ENCODE results near the gene BSPRY. TPM values are rescaled to one million over a fixed set of nuclear protein-coding genes. Genes with fewer than 3 reads are reported as not detected.
A peak's percentile ranks its signal among the peaks of the same experiment; 100 is the strongest.
"Not testable (repeated sequence)": the region's sequence is repeated elsewhere in the genome, so short reads cannot be mapped to it uniquely, and the experiment has no call there.

Gene BSPRY
- total RNA-seq, 1 donor: not detected

- DNase-seq (ENCODE audit: low read depth): no peak
- no peak overlapping the region for H3K4me3 ChIP-seq (ENCODE audit: low read depth, low read length)
- TF ChIP-seq CTCF (IDR thresholded peaks at IDR 0.05; ENCODE audit: insufficient read depth, low read length): no peak
These were observed 7.4 kb downstream of the BSPRY start for GRCh38 chr9:113356686-113357292.

GRCh38 chr9:113359385-113359784 lies 10.0 kb downstream of the BSPRY start:
- no peak overlapping the region for H3K4me3 ChIP-seq (ENCODE audit: low read depth, low read length)
- TF ChIP-seq CTCF (IDR thresholded peaks at IDR 0.05; ENCODE audit: insufficient read depth, low read length): no peak
- DNase-seq (ENCODE audit: low read depth): no peak

GRCh38 chr9:113360242-113360842 lies 11.0 kb downstream of the BSPRY start:
- TF ChIP-seq CTCF (IDR thresholded peaks at IDR 0.05; ENCODE audit: insufficient read depth, low read length): no peak
- no peak for DNase-seq (ENCODE audit: low read depth)
- no peak overlapping the region for H3K4me3 ChIP-seq (ENCODE audit: low read depth, low read length)

GRCh38 chr9:113361304-113362018 lies 12.1 kb downstream of the BSPRY start:
- no peak for TF ChIP-seq CTCF (IDR thresholded peaks at IDR 0.05; ENCODE audit: insufficient read depth, low read length)
- H3K4me3 ChIP-seq (ENCODE audit: low read depth, low read length): no peak overlapping the region
- peak; percentile 64 for DNase-seq (ENCODE audit: low read depth)

GRCh38 chr9:113363336-113363735 lies 14.0 kb downstream of the BSPRY start:
- TF ChIP-seq CTCF (IDR thresholded peaks at IDR 0.05; ENCODE audit: insufficient read depth, low read length): no peak
- no peak for DNase-seq (ENCODE audit: low read depth)

GRCh38 chr9:113364951-113365350 lies 15.6 kb downstream of the BSPRY start:
- TF ChIP-seq CTCF (IDR thresholded peaks at IDR 0.05; ENCODE audit: insufficient read depth, low read length): no peak
- no peak for DNase-seq (ENCODE audit: low read depth)
- H3K4me3 ChIP-seq (ENCODE audit: low read depth, low read length): no peak overlapping the region

More at GRCh38 chr9:113363336-113363735, 14.0 kb downstream of the BSPRY start:
- H3K4me3 ChIP-seq (ENCODE audit: low read depth, low read length): no peak overlapping the region

GRCh38 chr9:113365652-113366051 lies 16.3 kb downstream of the BSPRY start:
- H3K4me3 ChIP-seq (ENCODE audit: low read depth, low read length); DNase-seq (ENCODE audit: low read depth): not testable (repeated sequence)
